ENCODE data around the gene TEX54.

DNA sequence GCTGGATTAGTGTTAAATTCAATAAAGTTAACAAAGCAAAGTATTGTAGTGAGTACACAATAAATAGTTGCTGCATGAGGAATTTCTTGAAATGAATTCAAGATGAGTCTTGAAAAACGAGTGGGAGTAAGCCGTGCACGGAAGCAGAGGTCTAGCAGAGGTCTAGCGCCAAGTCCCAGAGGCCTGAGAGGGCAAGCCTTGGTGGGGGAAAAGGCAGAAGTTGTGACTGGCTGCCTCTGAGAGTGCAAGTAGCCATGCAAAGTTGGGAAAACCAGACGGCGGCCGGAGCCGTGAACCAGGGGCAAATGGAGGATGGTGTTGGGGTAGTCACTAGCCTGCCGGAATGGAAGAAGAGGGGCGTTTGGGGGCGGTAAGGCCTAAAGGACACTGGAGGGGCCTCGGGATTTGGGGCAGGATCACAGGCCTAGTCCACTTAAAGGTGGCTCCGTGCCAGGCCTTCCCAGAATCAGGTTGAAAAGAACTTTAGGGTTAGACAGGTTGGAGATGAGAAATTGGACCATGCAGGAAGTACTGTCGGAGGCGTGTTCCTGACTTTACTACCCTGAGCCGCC lies 47.7 kb upstream of the TEX54 start:
- no peak for TF ChIP-seq GATA3 (IDR thresholded peaks at IDR 0.05; ENCODE audit: low read depth, low read length)
- no peak for TF ChIP-seq GATA2 (IDR thresholded peaks at IDR 0.05; ENCODE audit: low read depth, low read length)
